Measurements from ENCODE around the gene DDX41. TPM values are rescaled to one million over a fixed set of nuclear protein-coding genes. Genes with fewer than 3 reads are reported as not detected.

DDX41 gene
- total and polyA plus RNA-seq, 10 of the 15 experiments (the other 5 are each of a cell fraction or from before 2014, with no cell fraction given) = 32.7 to 215 (median 93.6) TPM

DNA sequence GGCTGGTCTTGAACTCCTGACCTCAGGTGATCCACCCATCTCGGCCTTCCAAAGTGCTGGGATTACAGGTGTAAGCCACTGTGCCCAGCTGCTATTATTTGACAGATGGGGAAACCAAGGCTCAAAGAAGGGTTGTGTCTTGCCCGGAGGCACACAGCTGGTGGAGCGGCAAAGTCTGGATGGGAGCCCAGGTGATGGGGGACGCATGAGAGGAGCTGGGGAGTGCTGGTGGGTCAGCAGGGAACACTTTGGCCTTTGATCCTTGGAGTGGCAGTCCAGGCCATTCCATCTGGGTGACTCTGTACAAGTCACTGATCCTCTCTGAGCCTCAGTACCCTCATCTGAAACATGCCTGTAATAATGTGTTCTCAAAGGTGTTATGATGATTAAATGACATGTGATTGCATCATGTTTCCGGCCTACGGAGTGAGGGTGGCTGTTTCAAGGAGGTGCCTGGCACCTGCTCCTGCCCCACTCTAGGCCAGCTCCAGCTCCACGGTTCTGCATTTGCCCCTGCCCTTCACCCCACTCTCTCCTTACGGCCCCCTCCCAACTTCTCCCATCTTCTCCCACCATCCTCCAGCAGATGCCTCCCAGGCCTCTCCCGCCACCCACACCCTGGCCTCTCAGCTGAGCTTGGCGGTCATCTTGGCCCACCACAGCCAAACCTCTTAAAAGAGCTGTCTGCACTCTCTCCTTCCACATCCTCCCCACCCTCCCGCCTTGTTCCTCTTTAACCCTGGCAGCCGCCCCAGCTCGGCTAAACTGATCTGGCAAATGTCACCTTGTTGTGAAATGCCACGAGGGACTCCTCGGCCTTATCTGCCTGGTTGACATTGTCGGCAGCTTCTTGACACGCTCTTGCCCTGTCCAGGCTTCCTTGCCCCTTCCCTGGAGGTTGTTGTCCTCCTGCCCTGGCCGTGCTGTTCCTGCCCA, 37.8 kb downstream of the DDX41 start:
- H3K4me1 ChIP-seq (ENCODE audit: control insufficient read depth, insufficient read depth, low read length) = peaks cover 21% of the 10 kb centered on the region
- WGBS (ENCODE audit: insufficient coverage, insufficient replicate concordance, low lambda C conversion rate, missing lambda C conversion rate) = 66% methylated on average over 18 of the region's 18 CpGs
- CTCF ChIA-PET = interaction anchor here (0.7 to 2.5 kb wide), 7 partner anchors 10 to 75 kb away, joined by 3 to 13 read pairs (median 4); partner anchors contain the start of gene PDLIM7
- peak; percentile 56 for ATAC-seq
- POLR2A ChIA-PET = interaction anchor here (0.9 to 1.2 kb wide), 2 partner anchors 15 to 35 kb away, joined by 3 to 4 read pairs; no protein-coding TSS in a partner anchor
- H3K4me2 ChIP-seq (ENCODE audit: control insufficient read depth, insufficient read depth) = no peak overlapping the region
- no peak overlapping the region for H3K27ac ChIP-seq (ENCODE audit: control insufficient read depth, insufficient read depth)
- DNase-seq (ENCODE audit: low read depth, low spot score) = no peak
- H4K20me1 ChIP-seq (ENCODE audit: control insufficient read depth, insufficient read depth) = no peaks in the 10 kb centered on the region
- peak overlapping the region; percentile 16; the same call in 1 of the 2 replicates for H2AFZ ChIP-seq (ENCODE audit: control insufficient read depth, low read depth, low read length)
- no peaks in the 10 kb centered on the region; a peak in 2 of 4 replicates for H3K36me3 ChIP-seq (ENCODE audit: control insufficient read depth in 2 of 2, insufficient read depth in 2 of 2, low read length in 1 of 2)
- RAD21 ChIA-PET (ENCODE audit: unreplicated experiment) = interaction anchor here (1.4 kb wide), 1 partner anchor 15 kb away, joined by 3 read pairs; no protein-coding TSS in a partner anchor
- intact Hi-C loops (cut with micrococcal nuclease; ENCODE audit: unreplicated experiment) = no loop called here
- H3K79me2 ChIP-seq (ENCODE audit: control insufficient read depth, insufficient read depth, low read length) = no peaks in the 10 kb centered on the region
- TF ChIP-seq NR2F1 (conservative IDR thresholded peaks at IDR 0.05) (no peak), MTA2 (IDR thresholded peaks at IDR 0.05; ENCODE audit: low read depth) (no peak), YY1 (IDR thresholded peaks at IDR 0.05; ENCODE audit: low read depth, low read length) (0 out of 2 replicates have a peak, but pooled peaks have one; percentile 19), NFIC (IDR thresholded peaks at IDR 0.05; ENCODE audit: low read depth, low read length) (no peak), SPI1 (IDR thresholded peaks at IDR 0.05; ENCODE audit: borderline replicate concordance, insufficient read depth, low read depth, low read length) (peak; percentile 22; the same call in 1 of the 2 replicates), CEBPB (IDR thresholded peaks at IDR 0.05; ENCODE audit: borderline replicate concordance in 1 of 2, low read depth in 2 of 2, low read length in 2 of 2) (peak in 1 of 2 experiments; percentile 58; a peak in 1 of 4 replicates), POLR2A (IDR thresholded peaks at IDR 0.05; ENCODE audit: low read depth, low read length) (0 out of 2 replicates have a peak, but pooled peaks have one; percentile 11), RUNX3 (IDR thresholded peaks at IDR 0.05; ENCODE audit: low read length) (0 out of 2 replicates have a peak, but pooled peaks have one; percentile 38), ZZZ3 (IDR thresholded peaks at IDR 0.05; ENCODE audit: control insufficient read depth, insufficient read length, low read depth) (no peak)
- TF ChIP-seq, protein P1, sequence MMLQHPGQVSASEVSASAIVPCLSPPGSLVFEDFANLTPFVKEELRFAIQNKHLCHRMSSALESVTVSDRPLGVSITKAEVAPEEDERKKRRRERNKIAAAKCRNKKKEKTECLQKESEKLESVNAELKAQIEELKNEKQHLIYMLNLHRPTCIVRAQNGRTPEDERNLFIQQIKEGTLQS (IDR thresholded peaks at IDR 0.05; ENCODE audit: borderline replicate concordance, extremely low read depth, low read depth, low read length) = no peak
- H3K4me3 ChIP-seq = no peak overlapping the region
- no peaks in the 10 kb centered on the region for H3K27me3 ChIP-seq (replicated peaks in 1 of 2; ENCODE audit: control insufficient read depth in 2 of 2, insufficient read depth in 2 of 2, low read length in 1 of 2)
- in situ Hi-C loops (cut with MboI) = no loop called here
- H3K9me3 ChIP-seq (replicated peaks; ENCODE audit: control insufficient read depth, insufficient read depth, low read length) = no peaks in the 10 kb centered on the region
- no peak overlapping the region for H3K9ac ChIP-seq (ENCODE audit: control insufficient read depth, insufficient read depth, low read length)
- no peak for FAIRE-seq
- SMC1A ChIA-PET (ENCODE audit: uncharacterized antibody, unreplicated experiment) = interaction anchor here (1.0 to 1.2 kb wide), 3 partner anchors 22 to 30 kb away, joined by 3 to 4 read pairs (median 3); no protein-coding TSS in a partner anchor
- BruUV-seq (replicated peaks) = no TSS peak

Measured in GM12878 (cell line).